Epidermal melanocyte (primary cell): ENCODE results near the gene CUX1.
"Not testable (repeated sequence)": the region's sequence is repeated elsewhere in the genome, so short reads cannot be mapped to it uniquely, and the experiment has no call there.

Experiments
- DNase-seq: peaks from one replicate; pipeline ENCODE4 v3.0.0; 2011; ENCODE audit warnings: low spot score; ENCODE audit not compliant: insufficient read length

The CUX1 gene

DNA sequence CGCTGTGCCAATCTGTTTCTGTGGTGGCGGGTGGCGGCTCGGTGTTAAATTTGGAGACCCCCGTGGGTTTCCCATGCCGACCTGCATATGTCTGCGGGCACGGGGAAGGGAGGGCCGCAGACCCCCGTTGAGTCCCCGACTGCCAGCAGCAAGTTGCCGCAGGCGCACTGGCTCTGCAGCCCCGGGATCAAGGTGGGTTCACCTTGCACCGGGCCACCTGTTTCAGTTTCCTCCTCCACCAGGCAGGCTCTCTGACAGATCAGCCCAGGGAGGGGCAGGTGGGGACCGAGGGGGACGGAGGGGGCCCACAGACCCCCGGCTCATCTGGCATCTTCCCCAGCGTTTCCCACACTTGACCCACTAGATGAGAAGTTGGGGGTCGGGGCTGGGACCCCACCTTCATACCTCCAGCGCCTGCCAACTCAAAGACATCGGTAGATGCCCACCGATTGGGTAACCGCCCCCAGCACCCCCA lies 95.9 kb downstream of the CUX1 start:
- no peak for DNase-seq

GRCh38 chr7:101913851-101914250 lies 96.4 kb downstream of the CUX1 start:
- DNase-seq = no peak

DNA sequence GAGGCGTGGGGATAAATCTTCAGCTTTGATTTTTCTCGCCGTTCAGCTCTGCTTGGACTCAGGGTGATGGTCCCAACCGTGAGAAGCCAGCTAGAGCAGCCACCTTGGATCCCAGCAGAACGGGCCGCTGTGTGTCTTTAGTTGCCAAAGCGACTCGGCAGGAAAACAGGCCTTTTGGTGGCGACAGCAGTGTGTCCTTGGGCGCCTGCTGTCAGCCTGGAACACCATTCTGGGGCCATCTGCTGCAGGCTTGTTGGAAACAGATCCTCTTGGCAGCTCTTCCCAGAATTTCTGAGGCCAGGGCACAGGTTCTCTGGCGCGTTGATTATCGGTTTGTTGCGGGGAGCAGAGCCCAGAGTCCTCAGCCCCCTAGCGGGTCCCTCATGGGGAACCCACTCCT lies 97.6 kb downstream of the CUX1 start:
- DNase-seq = no peak

- no peak for DNase-seq
Measured at GRCh38 chr7:101916041-101916800, 98.8 kb downstream of the CUX1 start.

DNA sequence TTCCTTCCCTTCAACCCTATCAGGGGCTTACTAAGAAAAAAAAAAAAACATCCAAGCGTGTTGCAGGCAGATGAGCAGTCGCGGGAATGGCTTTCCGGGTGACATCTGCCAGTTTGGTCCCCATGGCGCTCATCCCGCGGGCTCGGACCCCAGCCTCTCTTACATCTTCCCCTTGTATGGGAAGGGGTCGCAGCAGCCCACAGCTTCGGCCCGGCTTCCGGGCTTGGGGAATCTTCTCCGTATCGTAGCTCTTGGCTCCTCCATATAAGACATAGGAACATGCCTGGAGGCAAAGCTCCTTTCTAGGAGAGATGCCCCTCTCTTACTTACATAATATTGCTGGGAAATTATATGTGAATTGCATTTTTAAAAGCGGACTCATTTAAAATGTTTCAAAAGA lies 99.5 kb downstream of the CUX1 start:
- DNase-seq = no peak

- no peak for DNase-seq
Measured at GRCh38 chr7:101917566-101917965, 100.1 kb downstream of the CUX1 start.

DNA sequence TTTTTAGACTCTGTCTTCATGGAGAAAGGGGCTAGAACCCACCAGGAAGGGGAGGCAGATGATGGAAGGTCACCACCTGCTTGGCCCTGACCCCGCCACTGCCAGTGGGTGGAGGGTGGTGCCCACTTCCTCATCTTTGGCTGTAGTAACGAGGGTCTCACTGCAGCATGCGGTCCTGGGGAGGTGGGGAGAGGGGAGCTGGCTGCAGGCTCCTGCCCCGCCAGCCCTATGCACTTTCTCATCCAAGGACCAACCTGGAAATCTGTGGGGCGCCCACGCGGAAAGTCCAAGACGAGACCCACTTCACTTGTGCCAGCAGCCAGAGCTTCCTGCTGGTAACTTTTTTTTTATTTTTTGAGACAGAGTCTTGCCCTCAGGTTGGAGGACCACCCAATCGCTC lies 101.0 kb downstream of the CUX1 start:
- no peak for DNase-seq

DNA sequence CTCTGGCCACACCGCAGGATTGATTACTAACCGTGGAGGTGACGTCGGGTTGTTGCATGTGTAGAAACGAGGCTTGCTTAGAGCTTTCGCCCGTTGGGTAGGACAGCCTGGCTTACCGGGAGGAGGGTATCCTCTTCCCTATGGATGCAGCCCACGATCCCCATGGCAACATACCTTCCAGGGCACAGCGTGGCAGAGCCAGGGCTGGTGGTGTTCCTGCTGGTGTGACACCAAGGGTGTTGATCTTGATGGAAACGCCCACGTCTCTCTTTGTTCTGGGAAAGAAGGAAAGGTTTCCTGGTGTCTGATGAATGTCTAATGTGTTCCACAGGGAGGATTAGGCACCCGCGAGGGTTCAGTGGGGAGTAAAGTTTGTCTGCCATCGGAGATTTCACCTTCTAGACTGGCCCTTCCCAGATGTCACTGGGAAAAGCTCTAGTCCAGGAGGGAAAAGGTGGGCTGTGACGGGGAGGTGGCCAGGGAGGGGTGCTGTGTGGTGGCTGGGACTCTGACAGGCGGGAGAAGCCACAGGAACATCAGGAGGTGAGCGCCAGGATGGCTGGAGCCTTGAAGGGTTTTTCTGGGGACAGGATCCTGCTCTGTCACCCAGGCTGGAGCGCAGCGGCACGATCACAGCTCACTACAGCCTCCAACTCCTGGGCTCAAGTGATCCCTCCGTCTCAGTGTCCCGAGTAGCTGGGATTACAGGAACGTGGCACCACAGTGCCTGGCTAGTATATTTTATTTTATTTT lies 102.1 kb downstream of the CUX1 start:
- no peak for DNase-seq

DNA sequence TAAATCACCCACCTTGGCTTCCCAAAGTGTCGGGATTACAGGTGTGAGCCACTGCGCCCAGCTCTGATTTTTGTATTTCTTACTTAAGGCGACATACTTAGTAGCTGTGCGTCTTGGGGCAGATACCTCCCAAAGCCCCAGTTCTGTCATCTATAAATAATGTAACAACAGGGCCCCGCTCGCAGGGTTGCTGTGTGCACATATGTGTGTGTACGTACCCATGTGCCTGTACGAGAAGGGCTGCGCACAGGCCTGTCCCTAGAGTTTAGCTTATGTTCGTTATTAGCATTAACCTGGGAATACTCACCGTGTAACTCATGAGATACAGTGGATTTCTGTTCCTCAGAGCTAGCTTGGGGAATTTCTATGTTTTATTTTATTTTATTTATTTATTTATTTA lies 103.6 kb downstream of the CUX1 start:
- DNase-seq = no peak

- not testable (repeated sequence) for DNase-seq
Measured at GRCh38 chr7:101921546-101922489, 104.4 kb downstream of the CUX1 start.

DNA sequence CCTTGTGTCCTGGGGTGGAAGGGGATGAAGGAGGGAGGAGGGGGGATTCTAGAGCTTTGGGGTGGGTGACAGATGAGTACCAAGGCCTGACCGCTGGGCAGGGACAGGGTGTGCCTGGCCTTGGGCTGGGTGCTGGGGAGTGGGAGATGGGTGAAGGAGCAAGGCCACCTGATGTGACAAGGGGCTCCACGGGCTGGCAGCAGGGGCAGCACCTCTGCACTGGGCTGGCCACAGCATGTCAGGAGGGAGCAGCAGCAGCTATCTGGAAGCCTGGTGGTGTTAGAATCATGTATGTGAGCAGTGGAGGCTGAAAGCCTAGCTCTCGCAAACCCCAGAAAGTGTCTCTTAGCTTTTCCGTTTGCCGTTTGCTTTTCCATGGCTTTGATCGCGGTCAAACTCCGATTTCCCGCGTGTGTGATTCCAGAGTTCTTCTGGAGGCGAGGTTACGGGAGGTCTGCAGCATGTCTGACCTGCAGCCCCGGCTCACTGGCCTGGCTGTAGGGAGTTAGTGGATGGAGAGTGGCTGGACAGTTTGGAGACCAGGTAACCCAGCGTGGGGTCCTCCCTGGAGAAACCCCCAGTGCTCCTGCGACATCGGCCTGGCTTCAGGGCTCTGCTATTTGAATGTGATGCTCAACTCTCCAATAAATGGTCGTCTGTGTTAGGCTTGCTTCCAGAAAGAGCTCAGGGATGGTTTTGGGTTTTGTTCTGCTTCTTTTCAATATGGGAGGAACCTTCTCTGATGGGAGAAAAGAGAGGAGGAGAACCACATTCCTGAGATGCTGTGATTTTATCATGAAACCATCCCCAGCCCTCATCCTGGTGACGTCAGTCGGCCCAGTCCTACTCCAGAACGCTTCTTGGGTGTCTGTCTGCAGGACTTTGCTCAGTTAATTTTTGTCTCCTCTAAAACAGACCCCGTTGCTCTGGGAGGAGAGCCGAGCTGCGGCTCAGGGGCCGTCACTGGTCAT lies 105.5 kb downstream of the CUX1 start:
- no peak for DNase-seq

DNA sequence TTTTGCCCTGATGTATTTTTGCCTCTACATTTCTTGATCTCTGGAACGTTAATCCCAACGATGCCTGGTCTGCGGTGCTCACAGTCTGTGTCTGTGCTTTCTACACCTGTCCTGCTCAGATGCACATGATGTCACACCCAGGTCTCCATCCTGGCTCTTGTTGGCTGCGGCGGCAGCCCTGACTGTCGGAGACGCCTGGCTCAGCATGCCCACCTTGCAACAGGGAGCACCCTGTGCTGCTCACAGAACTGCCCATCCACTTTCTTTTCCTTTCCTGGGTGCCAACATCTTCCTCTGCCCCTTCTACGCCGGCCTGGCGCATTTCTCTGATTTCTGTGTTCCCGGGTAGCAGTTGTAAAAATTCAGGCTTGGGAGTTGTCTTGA lies 106.2 kb downstream of the CUX1 start:
- DNase-seq = no peak

DNA sequence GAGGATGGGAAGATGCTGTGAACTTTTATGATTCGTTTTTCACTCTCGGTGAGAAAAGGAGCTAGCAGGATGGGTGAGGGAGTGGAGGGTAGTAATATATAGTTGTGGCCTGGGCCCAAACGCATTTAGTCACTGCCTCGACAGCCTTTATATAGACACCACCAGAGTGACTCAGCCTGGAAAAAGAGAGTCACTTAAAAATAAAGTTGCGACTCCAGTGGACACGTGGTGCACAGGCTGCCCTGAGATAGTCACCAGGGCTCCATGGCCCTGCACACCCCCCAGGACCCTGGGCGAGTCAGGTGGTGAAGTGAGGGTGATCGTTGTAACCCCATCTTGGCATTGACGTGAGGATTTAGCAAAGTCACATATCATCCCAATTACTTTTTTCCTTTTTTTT lies 106.7 kb downstream of the CUX1 start:
- DNase-seq = no peak

- no peak for DNase-seq
Measured at GRCh38 chr7:101926265-101926664, 108.8 kb downstream of the CUX1 start.

DNA sequence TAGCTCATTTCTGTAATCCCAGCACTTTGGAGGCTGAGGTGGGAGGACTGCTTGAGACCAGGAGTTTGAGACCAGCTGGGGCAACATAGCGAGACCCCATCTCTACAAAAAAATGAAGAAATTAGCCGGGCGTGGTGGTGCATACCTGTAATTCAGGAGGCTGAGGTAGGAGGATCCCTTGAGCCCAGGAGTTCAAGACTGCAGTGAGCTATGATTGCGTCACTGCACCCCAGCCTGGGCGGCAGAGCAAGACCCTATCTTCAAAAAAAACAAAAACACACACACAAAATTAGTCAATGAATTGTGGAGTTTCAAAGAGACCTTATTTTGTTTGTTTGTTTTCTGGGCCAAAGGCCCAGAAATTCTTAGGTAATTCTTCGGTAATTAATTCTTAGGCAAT lies 110.0 kb downstream of the CUX1 start:
- DNase-seq = no peak

- DNase-seq = peak; percentile 29
Measured at GRCh38 chr7:101927802-101928201, 110.4 kb downstream of the CUX1 start.

GRCh38 chr7:101929256-101929655 lies 111.8 kb downstream of the CUX1 start:
- DNase-seq = no peak

DNA sequence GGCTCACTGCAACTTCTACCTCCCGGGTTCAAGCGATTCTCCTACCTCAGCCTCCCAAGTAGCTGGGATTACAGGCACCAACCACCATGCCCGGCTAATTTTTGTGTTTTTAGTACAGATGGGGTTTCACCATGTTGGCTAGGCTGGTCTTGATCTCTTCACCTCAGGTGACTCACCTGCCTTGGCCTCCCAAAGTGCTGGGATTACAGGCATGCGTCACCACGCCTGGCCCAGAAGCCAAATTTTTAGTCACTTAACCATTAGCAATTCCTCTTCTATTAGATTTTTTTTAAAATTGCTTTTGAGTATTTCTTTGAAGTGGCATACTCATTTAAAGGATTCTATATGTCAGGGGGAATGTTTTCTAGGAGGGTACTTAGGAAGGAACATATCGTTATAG lies 112.5 kb downstream of the CUX1 start:
- not testable (repeated sequence) for DNase-seq

GRCh38 chr7:101932083-101932482 lies 114.7 kb downstream of the CUX1 start:
- no peak for DNase-seq

- no peak for DNase-seq
Measured at GRCh38 chr7:101933028-101933427, 115.6 kb downstream of the CUX1 start.
